Smooth muscle cell (in vitro differentiated cells): ENCODE data around the gene PRKAR2A. TPM values are rescaled to one million over a fixed set of nuclear protein-coding genes. Genes with fewer than 3 reads are reported as not detected.

Source experiments
- DNase-seq: peaks from one replicate; lab custom pipeline; 2025; ENCODE audit not compliant: unreplicated experiment; lab: John Stamatoyannopoulos, UW
- H2AFZ ChIP-seq: fragments of 200-600 bp; sonication (generic); 2 replicates; pipeline ENCODE4 v1.6.0; 2016; ENCODE audit warnings: antibody characterized with exemption, low read depth, mild to moderate bottlenecking
- H3F3A ChIP-seq: fragments of 200-600 bp; sonication (generic); 2 replicates; pipeline ENCODE4 v1.6.0; 2017; ENCODE audit warnings: antibody characterized with exemption, low read depth
- H3K27ac ChIP-seq: fragments of 200-600 bp; sonication (generic); 2 replicates; pipeline ENCODE4 v1.5.1; 2016; ENCODE audit warnings: low read depth, mild to moderate bottlenecking
- H3K27me3 ChIP-seq: fragments of 200-600 bp; sonication (generic); 2 replicates; pipeline ENCODE4 v1.6.1; 2016; ENCODE audit warnings: low read depth, mild to moderate bottlenecking
- H3K36me3 ChIP-seq: fragments of 200-600 bp; sonication (generic); 2 replicates; pipeline ENCODE4 v1.5.1; 2016; ENCODE audit warnings: low read depth
- H3K4me1 ChIP-seq: fragments of 200-600 bp; sonication (generic); 2 replicates; pipeline ENCODE4 v1.5.1; 2016; ENCODE audit warnings: low read depth
- H3K4me2 ChIP-seq: fragments of 200-600 bp; sonication (generic); 2 replicates; pipeline ENCODE4 v1.6.0; 2016; ENCODE audit warnings: mild to moderate bottlenecking
- H3K4me3 ChIP-seq: fragments of 200-600 bp; sonication (generic); 2 replicates; pipeline ENCODE4 v1.5.1; 2016; ENCODE audit warnings: mild to moderate bottlenecking
- H3K79me2 ChIP-seq: fragments of 200-600 bp; sonication (generic); 2 replicates; pipeline ENCODE4 v1.6.0; 2016; ENCODE audit warnings: low read depth, mild to moderate bottlenecking
- H3K9ac ChIP-seq: fragments of 200-600 bp; sonication (generic); 2 replicates; pipeline ENCODE4 v1.6.0; 2016; ENCODE audit warnings: low read depth
- H3K9me3 ChIP-seq: fragments of 200-600 bp; sonication (generic); replicated peaks from 2 replicates; pipeline ENCODE4 v1.5.1; 2016; ENCODE audit warnings: low read depth
- H4K20me1 ChIP-seq: fragments of 200-600 bp; sonication (generic); 2 replicates; pipeline ENCODE4 v1.6.0; 2016; ENCODE audit warnings: low read depth
- CTCF ChIP-seq: fragments of 200-600 bp; sonication (generic); IDR thresholded peaks from 2 replicates; pipeline ENCODE4 v1.5.1; 2017; ENCODE audit warnings: borderline replicate concordance, mild to moderate bottlenecking, antibody characterized with exemption; ENCODE audit not compliant: insufficient read depth, poor library complexity, severe bottlenecking
- WGBS: methylation state at CpG from one replicate; pipeline ENCODE4 v1.1.7; 2016; ENCODE audit warnings: low lambda C conversion rate; 5-methylcytosine and 5-hydroxymethylcytosine counted together
- polyA plus RNA-seq: library from polyadenylated mRNA; unstranded; fragments of >200 nt; fragmentation: Nextera tagmentation; extraction: Ambion mirVana; gene quantifications from 2 replicates; pipeline ENCODE4 v1.2.1, GENCODE V29; 2016
- total RNA-seq: library from RNA; depleted of rRNA; stranded (reverse); fragments of >200 nt; gene quantifications from 2 replicates; pipeline ENCODE4 v1.2.3, GENCODE V29; 2014

Gene PRKAR2A
- total and polyA plus RNA-seq, 2 experiments from 2014 or later = 13.5 to 36.7 TPM

GRCh38 chr3:48891606-48892005 lies 43.9 kb upstream of the PRKAR2A start:
- H3K79me2 ChIP-seq = peaks cover 4% of the 10 kb centered on the region
- no peaks in the 10 kb centered on the region for H3K4me1 ChIP-seq
- no peak for TF ChIP-seq CTCF
- no peaks in the 10 kb centered on the region for H3F3A ChIP-seq
- DNase-seq = no peak
- no peak overlapping the region for H3K4me2 ChIP-seq
- H3K9me3 ChIP-seq = no peaks in the 10 kb centered on the region
- H2AFZ ChIP-seq = no peak overlapping the region
- no peaks in the 10 kb centered on the region for H3K27me3 ChIP-seq
- H3K27ac ChIP-seq = no peak overlapping the region
- H3K9ac ChIP-seq = no peak overlapping the region
- 90% methylated on average over 8 of the region's 8 CpGs for WGBS
- H3K36me3 ChIP-seq = no peaks in the 10 kb centered on the region
- H4K20me1 ChIP-seq = no peaks in the 10 kb centered on the region
- no peak overlapping the region for H3K4me3 ChIP-seq

GRCh38 chr3:48885753-48886152 lies 38.1 kb upstream of the PRKAR2A start:
- DNase-seq = no peak
- Histone ChIP-seq H2AFZ (no peak overlapping the region), H3K27ac (no peak overlapping the region), H4K20me1 (no peaks in the 10 kb centered on the region), H3K9ac (no peak overlapping the region), H3K4me2 (no peak overlapping the region), H3K9me3 (no peaks in the 10 kb centered on the region), H3F3A (no peaks in the 10 kb centered on the region), H3K79me2 (peaks cover 4% of the 10 kb centered on the region), H3K27me3 (no peaks in the 10 kb centered on the region), H3K4me1 (no peaks in the 10 kb centered on the region), H3K36me3 (no peaks in the 10 kb centered on the region), H3K4me3 (no peak overlapping the region)
- no peak for TF ChIP-seq CTCF

GRCh38 chr3:48881652-48882114 lies 34.0 kb upstream of the PRKAR2A start:
- no peak overlapping the region for H3K4me3 ChIP-seq
- no peak overlapping the region for H2AFZ ChIP-seq
- no peak overlapping the region for H3K27ac ChIP-seq
- no peaks in the 10 kb centered on the region for H3F3A ChIP-seq
- no peak for TF ChIP-seq CTCF
- H3K4me2 ChIP-seq = no peak overlapping the region
- H3K4me1 ChIP-seq = no peaks in the 10 kb centered on the region
- H3K36me3 ChIP-seq = no peaks in the 10 kb centered on the region
- no peaks in the 10 kb centered on the region for H3K9me3 ChIP-seq
- no peak for DNase-seq
- 96% methylated on average over 5 of the region's 5 CpGs for WGBS
- no peaks in the 10 kb centered on the region for H3K27me3 ChIP-seq
- no peaks in the 10 kb centered on the region for H4K20me1 ChIP-seq
- H3K9ac ChIP-seq = no peak overlapping the region
- no peaks in the 10 kb centered on the region for H3K79me2 ChIP-seq

- no peak for TF ChIP-seq CTCF
- Histone ChIP-seq H3F3A (no peaks in the 10 kb centered on the region), H3K4me2 (no peak overlapping the region), H3K9ac (no peak overlapping the region), H2AFZ (no peak overlapping the region), H3K27me3 (no peaks in the 10 kb centered on the region), H3K79me2 (no peaks in the 10 kb centered on the region), H3K4me1 (no peaks in the 10 kb centered on the region), H3K9me3 (no peaks in the 10 kb centered on the region), H3K4me3 (no peak overlapping the region), H3K36me3 (no peaks in the 10 kb centered on the region), H3K27ac (no peak overlapping the region), H4K20me1 (no peaks in the 10 kb centered on the region)
- DNase-seq = no peak
- WGBS = 89% methylated on average over 3 of the region's 3 CpGs
Observed at GRCh38 chr3:48881006-48881405, 33.3 kb upstream of the PRKAR2A start.
